Hepatocyte (in vitro differentiated cells): ENCODE results near the gene RNF168.

Source experiments
- CTCF ChIP-seq: fragments of 200-600 bp; sonication (generic); IDR thresholded peaks from 2 replicates; pipeline ENCODE4 v1.5.1; 2016; ENCODE audit warnings: antibody characterized with exemption, mild to moderate bottlenecking; ENCODE audit not compliant: poor library complexity
- EZH2 ChIP-seq: fragments of 200-600 bp; sonication (generic); IDR thresholded peaks from 2 replicates; pipeline ENCODE4 v1.6.1; 2016; ENCODE audit warnings: antibody characterized with exemption, mild to moderate bottlenecking, borderline replicate concordance

GRCh38 chr3:196458063-196458462 is 45.5 kb downstream of the RNF168 start:
- TF ChIP-seq CTCF (no peak), EZH2 (no peak)
